EH (cell line): ENCODE results near the gene DCC.

ENCODE experiments used
- DNase-seq: peaks from one replicate; pipeline ENCODE4 v3.0.0-alpha.2; 2015; ENCODE audit warnings: low read depth

The DCC gene

DNA sequence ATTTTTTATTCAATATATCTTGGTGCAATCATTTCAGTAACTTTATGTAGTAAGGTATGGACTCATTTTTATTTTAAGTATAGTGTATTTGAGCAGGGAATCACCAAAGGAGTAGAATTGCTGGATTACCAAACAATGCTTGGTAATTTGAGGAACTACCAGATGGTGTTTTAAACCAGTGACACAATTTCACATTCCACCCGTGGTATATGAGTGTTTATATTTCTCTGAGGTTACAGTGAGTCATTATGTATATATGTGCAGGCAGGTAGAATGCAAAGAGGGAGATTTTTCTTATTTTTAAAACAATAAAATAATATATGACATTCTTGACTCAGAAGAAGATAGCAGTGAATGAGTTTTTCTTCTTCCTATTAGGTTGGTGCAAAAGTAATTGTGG, 596.9 kb downstream of the DCC start:
- DNase-seq, result no peak

DNA sequence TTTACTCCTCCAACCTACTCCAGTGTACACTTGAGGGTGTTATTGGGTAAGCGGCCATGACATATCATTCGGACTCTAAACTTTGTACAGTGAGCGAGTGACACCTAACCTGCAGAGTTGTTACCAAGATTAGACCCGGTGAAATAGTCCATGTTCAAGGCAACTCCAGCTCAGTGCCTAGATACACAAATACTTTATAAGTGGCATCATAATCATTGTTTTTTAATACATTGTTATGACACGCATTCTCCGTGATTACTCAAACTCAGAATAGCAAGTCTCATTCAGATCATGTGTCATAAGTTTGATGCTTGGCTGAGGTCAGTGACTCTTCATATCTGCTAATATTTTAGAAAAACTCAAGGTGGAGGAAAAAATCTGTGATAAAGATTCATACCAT, 597.8 kb downstream of the DCC start:
- DNase-seq, result no peak

DNA sequence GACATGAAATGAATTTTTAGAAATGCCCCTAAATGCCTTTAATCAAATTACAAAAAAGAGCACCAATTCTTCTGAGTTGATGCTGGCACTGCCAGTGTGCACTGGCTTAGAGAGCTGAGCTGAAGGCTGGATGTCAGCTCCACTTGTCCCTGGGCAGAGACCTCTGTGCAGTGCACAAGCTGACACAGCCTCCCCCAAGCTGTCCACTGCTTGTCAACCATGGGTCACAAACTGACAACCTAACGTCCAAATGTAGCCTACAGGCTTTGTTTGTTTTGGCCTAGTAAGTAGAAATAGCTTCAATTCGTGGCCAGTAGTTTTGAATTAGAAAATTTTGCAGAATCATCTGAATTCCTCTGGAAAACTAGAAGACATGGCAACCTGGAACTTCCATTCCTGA, 605.6 kb downstream of the DCC start:
- DNase-seq, result no peak

DNA sequence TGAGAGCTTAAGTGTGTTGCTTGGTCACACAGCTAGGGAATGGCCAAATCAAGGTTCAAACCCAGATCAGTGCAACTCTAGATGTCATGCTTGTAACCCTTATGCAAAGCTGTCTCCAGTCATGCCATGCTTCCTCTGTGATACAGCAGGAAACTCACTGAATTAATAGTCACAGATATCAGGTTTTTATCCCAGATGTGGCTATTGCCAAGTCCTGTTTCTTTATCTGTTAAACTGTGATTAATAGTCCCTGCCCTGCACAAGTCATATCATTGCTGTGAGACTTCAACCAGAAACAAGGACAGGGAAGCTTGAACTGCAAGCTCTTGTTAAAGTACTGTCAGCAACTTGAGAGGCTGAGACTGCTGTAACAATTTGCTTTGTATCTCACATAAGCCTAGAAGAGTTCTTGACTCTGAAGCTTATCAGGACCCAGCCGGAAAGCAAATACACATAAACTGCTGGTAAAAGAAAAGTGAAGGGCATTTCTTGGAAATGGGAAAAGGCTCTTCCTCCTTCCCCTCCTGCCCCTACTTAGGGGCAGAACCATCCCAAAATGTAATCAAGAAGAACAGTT, 609.0 kb downstream of the DCC start:
- DNase-seq, result no peak

DNA sequence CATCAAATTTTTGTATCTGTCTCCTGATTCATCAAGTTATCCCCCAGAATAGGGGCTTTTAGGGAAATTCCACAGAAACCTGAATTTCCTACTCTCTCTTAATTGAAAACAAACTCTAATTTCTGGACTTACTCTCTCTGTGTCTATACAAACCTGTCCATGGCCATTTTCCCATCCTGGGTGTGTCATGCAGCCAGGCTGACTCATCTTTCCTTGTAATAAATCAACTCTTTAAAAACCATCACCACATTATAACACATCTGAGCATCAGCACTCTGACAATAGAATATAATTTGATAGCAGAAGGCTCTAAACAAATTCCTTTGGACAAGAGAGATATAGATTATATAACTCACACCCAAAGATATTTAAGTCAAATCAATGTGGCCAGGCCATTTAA, 610.2 kb downstream of the DCC start:
- no peak for DNase-seq

GRCh38 chr18:52953387-52953786, 613.4 kb downstream of the DCC start:
- no peak for DNase-seq

GRCh38 chr18:52963481-52963880, 623.5 kb downstream of the DCC start:
- no peak for DNase-seq

DNA sequence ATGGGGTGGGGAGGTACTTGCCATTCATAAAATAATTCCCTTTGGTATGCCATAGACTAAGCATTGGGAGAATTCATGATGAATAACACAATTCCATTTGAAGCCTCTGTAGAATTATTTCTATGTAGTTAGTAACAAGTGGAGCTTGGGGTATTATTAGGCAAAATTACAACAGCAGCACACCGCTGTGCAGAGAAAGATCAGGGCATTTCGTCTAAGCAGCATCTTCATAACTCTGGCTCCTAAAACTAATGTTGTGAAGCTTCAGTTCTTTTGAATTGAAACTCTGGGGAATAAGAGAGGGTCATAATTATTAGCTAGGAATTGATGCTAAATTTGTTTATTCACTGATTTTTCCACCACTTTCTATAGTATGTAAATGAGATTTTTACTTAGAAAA, 630.7 kb downstream of the DCC start:
- DNase-seq, result no peak

GRCh38 chr18:52971097-52971496, 631.1 kb downstream of the DCC start:
- DNase-seq, result no peak

DNA sequence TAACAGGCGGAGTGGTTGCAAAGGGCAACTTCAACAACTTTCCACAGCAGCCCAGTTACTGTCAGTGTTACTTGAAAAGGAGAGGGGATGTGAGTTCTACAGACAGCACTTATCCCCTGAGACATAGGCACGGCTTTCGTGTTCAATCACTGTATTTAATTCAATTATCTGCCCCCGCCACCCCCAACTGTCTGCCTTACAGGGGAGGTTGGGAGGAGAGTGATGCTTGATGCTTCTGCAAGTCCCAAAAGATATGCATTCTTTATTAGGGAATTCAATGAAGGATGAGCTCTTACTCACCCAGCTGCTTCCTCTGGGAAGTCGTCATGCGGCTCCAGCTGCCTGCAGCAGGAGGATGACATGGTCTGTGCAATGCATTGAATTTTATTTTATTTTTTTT, 639.9 kb downstream of the DCC start:
- DNase-seq, result no peak

GRCh38 chr18:52991246-52991645, 651.2 kb downstream of the DCC start:
- no peak for DNase-seq

DNA sequence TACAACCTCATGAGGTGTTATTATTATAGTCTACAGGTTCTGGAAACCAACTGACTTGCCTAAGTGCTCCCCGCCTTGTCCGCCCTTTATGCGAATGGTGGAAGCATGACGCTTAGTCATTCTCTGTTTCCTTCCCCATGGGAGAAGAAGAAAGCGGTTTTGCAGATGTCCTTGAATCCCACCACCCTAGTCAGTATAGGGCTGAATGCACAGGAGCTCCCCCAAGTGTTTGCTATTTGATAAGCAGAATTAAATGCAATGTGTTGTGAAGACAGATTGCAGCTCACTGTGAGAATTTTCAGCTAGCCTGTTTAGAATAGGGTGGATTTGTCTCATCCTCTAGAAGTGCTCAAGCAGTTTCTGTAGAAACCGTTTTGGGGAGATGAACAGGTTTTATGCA, 652.0 kb downstream of the DCC start:
- DNase-seq, result no peak

- DNase-seq, result no peak
Measured at GRCh38 chr18:52995875-52996274, 655.9 kb downstream of the DCC start.

GRCh38 chr18:52999633-53000032, 659.6 kb downstream of the DCC start:
- no peak for DNase-seq

- no peak for DNase-seq
Measured at GRCh38 chr18:53004798-53005197, 664.8 kb downstream of the DCC start.

- no peak for DNase-seq
Measured at GRCh38 chr18:53018791-53019190, 678.8 kb downstream of the DCC start.

DNA sequence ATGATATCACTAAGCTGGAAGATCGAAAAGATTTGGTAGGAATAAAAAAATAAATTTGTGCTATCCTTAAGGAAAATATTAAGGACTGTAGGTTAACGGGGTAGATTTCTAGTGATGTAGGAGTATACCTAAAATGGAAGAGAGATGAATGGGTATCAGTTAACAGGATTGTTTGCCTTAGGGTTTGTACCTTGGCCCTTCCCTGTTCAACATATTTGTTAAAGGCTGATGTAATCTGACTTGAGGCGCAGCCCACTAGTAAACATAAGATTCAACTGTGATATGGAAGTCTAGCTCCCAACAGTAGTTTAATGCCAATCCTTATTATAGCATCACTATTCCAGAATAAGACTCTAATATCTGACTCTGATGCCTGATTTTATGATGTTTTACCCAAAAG, 685.2 kb downstream of the DCC start:
- no peak for DNase-seq

- no peak for DNase-seq
Measured at GRCh38 chr18:53028565-53028964, 688.6 kb downstream of the DCC start.

GRCh38 chr18:53033128-53033527, 693.1 kb downstream of the DCC start:
- no peak for DNase-seq

- DNase-seq, result no peak
Measured at GRCh38 chr18:53038608-53039007, 698.6 kb downstream of the DCC start.

GRCh38 chr18:53040286-53040685, 700.3 kb downstream of the DCC start:
- DNase-seq, result no peak

- no peak for DNase-seq
Measured at GRCh38 chr18:53056064-53056463, 716.1 kb downstream of the DCC start.

DNA sequence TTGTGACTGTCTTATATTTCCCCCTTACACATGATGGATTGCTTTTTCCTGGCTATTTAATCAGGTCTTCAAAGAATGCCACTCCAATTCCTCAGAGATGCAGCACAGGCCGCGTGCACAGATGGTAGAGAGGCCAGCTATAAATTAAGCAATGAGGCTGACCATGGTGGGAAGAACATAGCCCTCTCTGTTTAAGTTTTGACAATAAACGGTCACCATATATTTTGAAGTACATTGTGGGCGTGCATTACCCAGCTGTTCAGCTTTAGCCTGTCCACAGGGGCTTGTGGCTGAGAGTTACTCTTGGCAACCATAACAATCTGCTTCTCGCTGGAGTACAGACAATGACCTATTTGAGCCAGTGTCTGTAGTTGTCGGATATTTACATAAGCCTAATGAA, 730.8 kb downstream of the DCC start:
- no peak for DNase-seq

GRCh38 chr18:53080687-53081086, 740.7 kb downstream of the DCC start:
- DNase-seq, result no peak

- no peak for DNase-seq
Measured at GRCh38 chr18:53093636-53094035, 753.6 kb downstream of the DCC start.
